Neural cell (in vitro differentiated cells): ENCODE measurements around the gene ZXDC.

Source experiments
- MXI1 ChIP-seq: fragments of 450-650 bp; conservative IDR thresholded peaks from 2 replicates; pipeline ENCODE4 v1.6.1; 2014; ENCODE audit warnings: antibody characterized with exemption, mild to moderate bottlenecking; ENCODE audit not compliant: poor library complexity, severe bottlenecking
- POLR2AphosphoS5 ChIP-seq: IDR thresholded peaks from 2 replicates; pipeline ENCODE4 v1.6.1; 2012
- TAF1 ChIP-seq: IDR thresholded peaks from 2 replicates; pipeline ENCODE4 v1.6.1; 2012; ENCODE audit warnings: low read depth
- TF ChIP-seq, protein P1 (sequence below): fragments of 450-650 bp; IDR thresholded peaks from 2 replicates; pipeline ENCODE4 v1.5.1; 2014; ENCODE audit warnings: antibody characterized with exemption, mild to moderate bottlenecking, moderate library complexity; ENCODE audit not compliant: poor library complexity, severe bottlenecking

DNA sequence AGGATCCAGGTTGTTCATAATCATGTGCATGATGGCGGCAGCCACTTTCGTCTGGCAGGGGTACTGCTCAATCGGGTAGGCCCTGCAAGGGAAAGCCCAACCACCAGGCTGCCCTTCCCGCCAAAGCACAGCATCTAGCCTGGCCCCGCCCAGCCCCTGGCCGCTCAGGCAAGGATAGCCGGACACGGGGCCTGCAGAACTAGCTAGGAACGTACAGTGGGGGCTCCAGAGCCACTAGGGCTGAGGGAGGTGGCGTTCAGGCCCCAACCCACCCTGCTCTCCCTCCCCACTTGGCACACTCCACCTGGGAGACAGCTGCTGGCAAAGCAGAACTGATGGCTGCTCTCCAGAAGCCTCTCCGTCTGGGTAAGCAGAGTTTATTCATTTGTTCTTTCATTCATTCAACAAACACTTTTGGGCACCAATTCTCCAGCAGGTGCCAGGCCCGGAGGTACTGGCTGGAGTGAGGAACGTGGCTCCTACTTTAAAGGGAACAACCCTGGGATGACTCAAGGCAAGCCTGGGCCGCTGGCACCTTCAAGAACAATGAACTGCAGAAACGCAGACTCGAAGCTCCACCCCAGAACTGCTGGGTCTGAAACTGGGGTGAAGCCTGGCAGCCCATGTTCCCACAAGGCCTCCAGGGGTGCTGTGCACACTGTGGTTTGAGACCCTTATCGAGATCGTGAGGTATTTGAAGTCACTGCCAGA, 34.1 kb upstream of the ZXDC start:
- TF ChIP-seq, protein P1, sequence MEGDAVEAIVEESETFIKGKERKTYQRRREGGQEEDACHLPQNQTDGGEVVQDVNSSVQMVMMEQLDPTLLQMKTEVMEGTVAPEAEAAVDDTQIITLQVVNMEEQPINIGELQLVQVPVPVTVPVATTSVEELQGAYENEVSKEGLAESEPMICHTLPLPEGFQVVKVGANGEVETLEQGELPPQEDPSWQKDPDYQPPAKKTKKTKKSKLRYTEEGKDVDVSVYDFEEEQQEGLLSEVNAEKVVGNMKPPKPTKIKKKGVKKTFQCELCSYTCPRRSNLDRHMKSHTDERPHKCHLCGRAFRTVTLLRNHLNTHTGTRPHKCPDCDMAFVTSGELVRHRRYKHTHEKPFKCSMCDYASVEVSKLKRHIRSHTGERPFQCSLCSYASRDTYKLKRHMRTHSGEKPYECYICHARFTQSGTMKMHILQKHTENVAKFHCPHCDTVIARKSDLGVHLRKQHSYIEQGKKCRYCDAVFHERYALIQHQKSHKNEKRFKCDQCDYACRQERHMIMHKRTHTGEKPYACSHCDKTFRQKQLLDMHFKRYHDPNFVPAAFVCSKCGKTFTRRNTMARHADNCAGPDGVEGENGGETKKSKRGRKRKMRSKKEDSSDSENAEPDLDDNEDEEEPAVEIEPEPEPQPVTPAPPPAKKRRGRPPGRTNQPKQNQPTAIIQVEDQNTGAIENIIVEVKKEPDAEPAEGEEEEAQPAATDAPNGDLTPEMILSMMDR = no peak
- no peak for TF ChIP-seq POLR2AphosphoS5
- no peak for TF ChIP-seq MXI1
- no peak for TF ChIP-seq TAF1
